Measurements from ENCODE around the gene CFH. TPM values are rescaled to one million over a fixed set of nuclear protein-coding genes. Genes with fewer than 3 reads are reported as not detected.

CFH gene
- total RNA-seq, 2 donors from 2014 or later: not detected

DNA sequence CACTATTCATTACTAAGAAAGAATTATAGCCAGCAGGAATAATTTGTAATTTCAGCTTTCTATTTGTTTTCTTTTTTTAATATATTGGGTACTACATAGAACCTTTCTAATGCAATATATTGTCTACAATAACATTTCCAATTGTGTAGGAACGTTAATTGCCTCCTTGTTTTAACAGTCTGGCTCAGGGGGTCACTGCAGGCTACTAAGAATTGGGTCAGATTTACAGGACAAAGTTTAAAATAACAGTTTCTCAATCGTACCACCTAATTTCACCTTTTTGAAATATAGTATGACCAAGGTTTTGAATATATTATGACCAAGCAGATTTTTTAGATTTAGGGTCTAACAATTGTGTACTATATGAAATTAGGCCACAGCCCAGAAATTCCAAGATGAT, 2.4 kb downstream of the CFH start:
- DNase-seq: no peak
- no peak overlapping the region for H3K27ac Mint-ChIP-seq
- H3K9me3 Mint-ChIP-seq: no peaks in the 10 kb centered on the region
- TF ChIP-seq, protein P1, sequence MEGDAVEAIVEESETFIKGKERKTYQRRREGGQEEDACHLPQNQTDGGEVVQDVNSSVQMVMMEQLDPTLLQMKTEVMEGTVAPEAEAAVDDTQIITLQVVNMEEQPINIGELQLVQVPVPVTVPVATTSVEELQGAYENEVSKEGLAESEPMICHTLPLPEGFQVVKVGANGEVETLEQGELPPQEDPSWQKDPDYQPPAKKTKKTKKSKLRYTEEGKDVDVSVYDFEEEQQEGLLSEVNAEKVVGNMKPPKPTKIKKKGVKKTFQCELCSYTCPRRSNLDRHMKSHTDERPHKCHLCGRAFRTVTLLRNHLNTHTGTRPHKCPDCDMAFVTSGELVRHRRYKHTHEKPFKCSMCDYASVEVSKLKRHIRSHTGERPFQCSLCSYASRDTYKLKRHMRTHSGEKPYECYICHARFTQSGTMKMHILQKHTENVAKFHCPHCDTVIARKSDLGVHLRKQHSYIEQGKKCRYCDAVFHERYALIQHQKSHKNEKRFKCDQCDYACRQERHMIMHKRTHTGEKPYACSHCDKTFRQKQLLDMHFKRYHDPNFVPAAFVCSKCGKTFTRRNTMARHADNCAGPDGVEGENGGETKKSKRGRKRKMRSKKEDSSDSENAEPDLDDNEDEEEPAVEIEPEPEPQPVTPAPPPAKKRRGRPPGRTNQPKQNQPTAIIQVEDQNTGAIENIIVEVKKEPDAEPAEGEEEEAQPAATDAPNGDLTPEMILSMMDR (conservative IDR thresholded peaks at IDR 0.05): no peak
- H3K27me3 Mint-ChIP-seq (ENCODE audit: insufficient read depth): no peaks in the 10 kb centered on the region
- Histone ChIP-seq H3K9ac (ENCODE audit: extremely low read depth, low read length, poor library complexity, severe bottlenecking) (no peak overlapping the region), H3K4me3 (ENCODE audit: low read length) (no peak overlapping the region), H3K27me3 (ENCODE audit: control insufficient read depth, insufficient read depth, low read length, poor library complexity, severe bottlenecking) (no peaks in the 10 kb centered on the region), H3K9me3 (ENCODE audit: control insufficient read depth, low read length) (no peaks in the 10 kb centered on the region), H3K27ac (ENCODE audit: low read depth, low read length) (no peak overlapping the region), H3K36me3 (ENCODE audit: control insufficient read depth, insufficient read depth, low read length) (no peaks in the 10 kb centered on the region), H3K4me1 (ENCODE audit: control insufficient read depth, insufficient read depth, low read length) (no peaks in the 10 kb centered on the region)
- H3K4me3 Mint-ChIP-seq: no peak overlapping the region
- WGBS, 2 experiments (ENCODE audit: insufficient coverage in 1 of 2, insufficient read length in 1 of 2): 90 to 100% methylated on average over 1 of the region's 2 CpGs
- H3K4me1 Mint-ChIP-seq: no peaks in the 10 kb centered on the region
- no peaks in the 10 kb centered on the region for H3K36me3 Mint-ChIP-seq (ENCODE audit: low read depth)

DNA sequence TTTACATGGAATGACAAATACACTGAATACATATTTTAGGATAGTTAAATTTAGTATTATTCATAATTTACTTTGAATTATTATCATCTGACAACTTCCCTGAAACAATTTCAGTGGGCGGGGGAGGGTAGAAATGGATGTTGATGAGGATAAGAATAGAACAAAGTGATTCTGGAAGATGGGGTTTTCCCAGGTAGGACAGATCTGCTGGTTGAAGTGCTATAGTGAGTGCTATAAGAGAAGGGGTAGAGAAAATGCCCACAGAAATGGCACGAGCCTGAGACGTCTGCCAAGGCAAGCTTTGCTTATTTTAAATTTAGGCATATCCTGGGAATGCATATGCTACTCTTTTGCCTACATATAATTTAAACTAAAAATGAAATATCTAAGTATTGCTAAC, 3.2 kb downstream of the CFH start:
- Mint-ChIP-seq H3K4me1 (no peaks in the 10 kb centered on the region), H3K27ac (no peak overlapping the region), H3K36me3 (ENCODE audit: low read depth) (no peaks in the 10 kb centered on the region), H3K27me3 (ENCODE audit: insufficient read depth) (no peaks in the 10 kb centered on the region), H3K9me3 (no peaks in the 10 kb centered on the region), H3K4me3 (no peak overlapping the region)
- WGBS, 2 experiments (ENCODE audit: insufficient coverage in 1 of 2, insufficient read length in 1 of 2): 84 to 100% methylated on average over 1 to 3 of the region's 3 CpGs
- no peak overlapping the region for H3K4me3 ChIP-seq (ENCODE audit: low read length)
- H3K9ac ChIP-seq (ENCODE audit: extremely low read depth, low read length, poor library complexity, severe bottlenecking): no peak overlapping the region
- H3K27ac ChIP-seq (ENCODE audit: low read depth, low read length): no peak overlapping the region
- TF ChIP-seq, protein P1 (conservative IDR thresholded peaks at IDR 0.05): no peak
- no peaks in the 10 kb centered on the region for H3K4me1 ChIP-seq (ENCODE audit: control insufficient read depth, insufficient read depth, low read length)
- H3K36me3 ChIP-seq (ENCODE audit: control insufficient read depth, insufficient read depth, low read length): no peaks in the 10 kb centered on the region
- no peak for DNase-seq
- no peaks in the 10 kb centered on the region for H3K27me3 ChIP-seq (ENCODE audit: control insufficient read depth, insufficient read depth, low read length, poor library complexity, severe bottlenecking)
- no peaks in the 10 kb centered on the region for H3K9me3 ChIP-seq (ENCODE audit: control insufficient read depth, low read length)

DNA sequence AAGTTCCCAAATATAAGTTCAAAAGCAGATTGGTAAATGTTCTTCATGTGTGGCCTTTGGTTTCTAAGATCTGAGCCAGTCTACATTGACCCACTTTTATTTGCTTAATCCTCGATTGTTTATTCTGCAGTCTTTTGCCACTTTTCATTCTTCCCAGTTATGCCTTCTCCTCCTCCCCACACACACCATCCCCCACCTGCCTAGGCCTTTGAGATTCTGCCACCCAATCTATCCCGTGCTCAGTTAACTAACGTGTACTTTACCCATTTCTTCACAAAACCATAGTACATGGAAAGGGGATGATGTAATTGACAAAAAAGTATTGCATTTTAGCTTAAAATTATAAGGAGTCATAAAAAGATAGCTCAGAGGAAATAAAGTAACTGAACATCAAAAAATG, 3.7 kb downstream of the CFH start:
- TF ChIP-seq, protein P1 (conservative IDR thresholded peaks at IDR 0.05): no peak
- no peaks in the 10 kb centered on the region for H3K36me3 Mint-ChIP-seq (ENCODE audit: low read depth)

More for the DNA sequence above, 3.7 kb downstream of the CFH start:
- no peaks in the 10 kb centered on the region for H3K9me3 Mint-ChIP-seq
- no peak overlapping the region for H3K4me3 Mint-ChIP-seq
- 98 to 100% methylated on average over 1 to 3 of the region's 3 CpGs for WGBS, 2 experiments (ENCODE audit: insufficient coverage in 1 of 2, insufficient read length in 1 of 2)
- no peak for DNase-seq
- H3K27me3 Mint-ChIP-seq (ENCODE audit: insufficient read depth): no peaks in the 10 kb centered on the region
- Histone ChIP-seq H3K9me3 (ENCODE audit: control insufficient read depth, low read length) (no peaks in the 10 kb centered on the region), H3K4me1 (ENCODE audit: control insufficient read depth, insufficient read depth, low read length) (no peaks in the 10 kb centered on the region), H3K27me3 (ENCODE audit: control insufficient read depth, insufficient read depth, low read length, poor library complexity, severe bottlenecking) (no peaks in the 10 kb centered on the region), H3K4me3 (ENCODE audit: low read length) (no peak overlapping the region), H3K27ac (ENCODE audit: low read depth, low read length) (no peak overlapping the region), H3K9ac (ENCODE audit: extremely low read depth, low read length, poor library complexity, severe bottlenecking) (no peak overlapping the region), H3K36me3 (ENCODE audit: control insufficient read depth, insufficient read depth, low read length) (no peaks in the 10 kb centered on the region)
- H3K4me1 Mint-ChIP-seq: no peaks in the 10 kb centered on the region
- H3K27ac Mint-ChIP-seq: no peak overlapping the region

Measured in endodermal cell (in vitro differentiated cells).